Astrocyte of the spinal cord (primary cell): Measurements from ENCODE around the gene MATN1.
A peak's percentile ranks its signal among the peaks of the same experiment; 100 is the strongest.

ENCODE experiments used
- DNase-seq: peaks from one replicate; pipeline ENCODE4 v3.0.0; 2011; ENCODE audit warnings: low read depth, low spot score
- H3K4me3 ChIP-seq: 2 replicates; pipeline ENCODE4 v1.5.1; 2011; ENCODE audit warnings: low read depth, mild to moderate bottlenecking, low read length, moderate library complexity
- in situ Hi-C: cut with HindIII; loops from 2 replicates; pipeline ENCODE4 v1.10.0; 2017; ENCODE audit warnings: low sequenced_read_pairs
- TF ChIP-seq, protein P1 (sequence below): IDR thresholded peaks from 2 replicates; pipeline ENCODE4 v1.5.1; 2012; ENCODE audit warnings: low read depth, mild to moderate bottlenecking, low read length, inconsistent platforms

Gene MATN1

DNA sequence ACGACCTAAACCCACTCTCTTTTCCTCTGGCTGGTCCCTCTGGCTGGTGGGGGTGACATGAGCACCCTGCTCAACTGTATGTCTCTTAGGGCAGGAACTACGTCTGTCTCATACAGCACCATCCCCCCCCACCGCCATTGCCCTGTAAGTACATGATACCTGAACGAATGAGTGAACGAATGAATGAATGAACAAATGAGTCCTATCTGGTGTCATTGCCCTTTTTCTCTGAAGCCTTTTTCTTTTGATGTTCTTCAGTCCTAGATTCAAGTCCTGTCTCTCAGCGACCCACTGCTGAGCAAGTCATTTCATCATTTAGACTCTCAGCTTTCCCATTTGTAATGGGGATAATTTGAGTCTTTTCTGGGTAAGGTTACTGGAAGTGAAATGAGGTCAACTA is 10.8 kb downstream of the MATN1 start:
- TF ChIP-seq, protein P1, sequence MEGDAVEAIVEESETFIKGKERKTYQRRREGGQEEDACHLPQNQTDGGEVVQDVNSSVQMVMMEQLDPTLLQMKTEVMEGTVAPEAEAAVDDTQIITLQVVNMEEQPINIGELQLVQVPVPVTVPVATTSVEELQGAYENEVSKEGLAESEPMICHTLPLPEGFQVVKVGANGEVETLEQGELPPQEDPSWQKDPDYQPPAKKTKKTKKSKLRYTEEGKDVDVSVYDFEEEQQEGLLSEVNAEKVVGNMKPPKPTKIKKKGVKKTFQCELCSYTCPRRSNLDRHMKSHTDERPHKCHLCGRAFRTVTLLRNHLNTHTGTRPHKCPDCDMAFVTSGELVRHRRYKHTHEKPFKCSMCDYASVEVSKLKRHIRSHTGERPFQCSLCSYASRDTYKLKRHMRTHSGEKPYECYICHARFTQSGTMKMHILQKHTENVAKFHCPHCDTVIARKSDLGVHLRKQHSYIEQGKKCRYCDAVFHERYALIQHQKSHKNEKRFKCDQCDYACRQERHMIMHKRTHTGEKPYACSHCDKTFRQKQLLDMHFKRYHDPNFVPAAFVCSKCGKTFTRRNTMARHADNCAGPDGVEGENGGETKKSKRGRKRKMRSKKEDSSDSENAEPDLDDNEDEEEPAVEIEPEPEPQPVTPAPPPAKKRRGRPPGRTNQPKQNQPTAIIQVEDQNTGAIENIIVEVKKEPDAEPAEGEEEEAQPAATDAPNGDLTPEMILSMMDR: no peak

DNA sequence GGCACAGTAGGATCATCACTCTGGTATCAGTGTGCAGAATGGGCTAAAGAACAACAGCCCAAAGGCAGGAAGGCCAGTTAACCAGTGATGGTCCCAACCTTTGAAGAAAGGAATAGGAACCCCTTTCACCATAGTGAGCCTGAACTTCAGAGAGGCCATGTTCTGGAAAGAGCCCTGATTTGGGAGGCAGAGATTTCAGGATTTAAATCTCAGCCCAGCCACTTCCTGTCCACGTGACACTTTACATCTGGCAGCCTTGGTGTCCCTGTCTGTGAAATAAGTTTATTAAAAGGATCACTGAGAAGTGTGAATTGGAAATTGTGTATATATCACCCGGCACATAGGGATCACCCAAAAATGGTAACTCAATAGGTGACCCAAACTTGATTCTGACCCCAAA is 13.0 kb downstream of the MATN1 start:
- TF ChIP-seq, protein P1: no peak
- H3K4me3 ChIP-seq: no peak overlapping the region
- no peak for DNase-seq
- in situ Hi-C loops: no loop called here

More for the DNA sequence above, 10.8 kb downstream of the MATN1 start:
- DNase-seq: no peak
- in situ Hi-C loops: no loop called here
- H3K4me3 ChIP-seq: no peak overlapping the region

DNA sequence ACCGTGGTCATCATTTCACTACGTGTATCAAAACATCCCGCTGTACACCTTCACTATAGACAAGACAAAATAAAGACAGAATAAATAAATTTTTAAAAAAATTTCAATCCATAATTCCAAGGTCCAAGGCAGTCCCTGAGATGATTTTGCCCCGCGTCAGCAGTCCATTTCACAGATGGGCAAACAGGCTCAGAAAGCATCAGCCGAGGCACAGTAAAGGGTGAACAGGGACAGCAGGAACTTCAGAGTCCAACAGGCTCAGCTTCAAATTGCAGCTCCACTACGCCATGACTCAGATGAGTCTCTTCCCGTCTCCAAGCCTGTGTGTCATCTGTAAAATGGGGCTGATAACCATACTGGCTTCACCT is 15.0 kb downstream of the MATN1 start:
- in situ Hi-C loops: no loop called here
- no peak for DNase-seq
- TF ChIP-seq, protein P1: no peak
- H3K4me3 ChIP-seq: no peak overlapping the region

DNA sequence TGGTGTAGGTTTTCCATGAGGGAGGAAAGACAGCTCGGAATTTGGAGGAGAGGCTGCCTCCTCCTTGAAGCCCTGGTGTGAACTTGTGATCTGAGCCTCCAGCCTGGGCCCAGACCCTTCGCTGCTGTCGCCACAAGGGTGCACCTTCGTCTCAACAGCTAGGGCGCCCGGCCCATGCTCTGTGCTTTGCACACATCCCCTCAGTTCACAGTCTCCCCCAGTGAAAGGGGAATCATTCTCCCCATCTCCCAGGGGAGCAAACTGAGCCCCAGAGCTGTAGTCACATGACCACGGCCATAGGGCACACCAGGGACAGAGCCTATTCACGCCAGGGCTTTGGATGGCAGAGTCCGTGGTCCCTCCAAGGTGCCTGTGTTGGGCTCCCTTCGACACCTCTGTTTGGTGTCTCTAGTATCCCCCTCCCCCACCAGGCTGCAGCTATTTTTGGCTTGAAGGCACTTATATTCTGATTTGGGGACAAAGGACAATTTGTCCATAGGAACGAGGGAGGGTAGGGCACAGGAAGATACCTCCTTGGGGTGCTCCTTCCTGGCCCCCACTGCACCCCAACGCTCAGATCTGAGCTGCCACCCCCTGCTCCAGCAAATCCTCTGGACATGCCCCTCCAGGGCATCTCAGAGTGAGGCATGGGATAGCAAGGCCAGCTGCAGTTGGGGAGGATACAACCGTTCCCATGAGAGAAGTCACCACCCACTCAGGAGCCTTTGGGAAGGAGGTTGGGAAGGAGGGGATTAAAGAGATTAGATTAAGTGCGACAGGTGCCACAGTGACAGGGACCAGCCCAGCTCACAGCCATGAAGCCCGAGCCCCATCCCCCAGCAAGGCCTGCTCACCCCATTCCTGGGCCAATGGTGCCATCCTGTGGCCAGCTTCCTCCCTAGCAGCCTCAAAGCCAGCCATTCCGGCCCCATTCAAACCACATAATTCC is 15.7 kb downstream of the MATN1 start:
- TF ChIP-seq, protein P1: peak; percentile 82
- in situ Hi-C loops: no loop called here
- no peak overlapping the region for H3K4me3 ChIP-seq
- peak; percentile 52 for DNase-seq

DNA sequence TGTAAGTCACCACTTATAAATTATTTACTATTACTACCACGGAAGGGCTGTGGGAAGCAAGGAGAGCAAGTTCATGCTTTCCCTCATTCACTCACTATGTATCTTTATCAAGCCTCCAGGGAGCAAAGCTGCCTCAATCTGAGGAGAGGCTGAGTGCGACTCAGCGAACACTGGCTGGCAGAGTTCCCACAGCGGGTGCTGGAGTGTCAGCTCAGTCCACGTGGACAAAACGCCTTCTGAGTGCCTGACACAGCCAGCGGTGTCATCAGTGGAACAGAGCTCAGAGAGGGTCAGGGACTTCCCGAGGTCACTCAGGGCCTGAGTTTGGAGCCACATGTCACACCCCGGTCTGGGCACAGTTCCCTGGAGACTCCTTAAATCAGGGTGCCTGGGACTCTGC is 16.9 kb downstream of the MATN1 start:
- no peak for DNase-seq
- H3K4me3 ChIP-seq: no peak overlapping the region
- TF ChIP-seq, protein P1: no peak
- in situ Hi-C loops: no loop called here

DNA sequence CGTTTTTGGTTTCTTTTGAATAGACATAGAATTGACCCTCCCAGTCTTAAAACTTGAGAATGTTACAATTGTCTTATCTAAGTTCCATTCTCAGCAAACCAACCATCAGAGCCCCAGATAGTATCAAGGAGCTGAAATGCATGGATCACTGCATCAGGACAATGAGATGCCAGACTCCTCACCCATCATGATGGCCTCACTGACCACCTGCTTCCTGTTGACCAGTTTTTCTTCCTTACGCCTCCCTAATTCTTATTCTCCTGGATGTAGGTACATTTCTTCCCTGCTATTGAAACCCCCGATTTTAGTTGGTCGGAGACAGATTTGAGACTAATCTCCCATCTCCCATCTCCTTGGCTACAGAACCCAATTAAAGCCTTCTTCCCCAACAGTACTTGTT is 17.7 kb downstream of the MATN1 start:
- no peak for DNase-seq
- TF ChIP-seq, protein P1: no peak
- H3K4me3 ChIP-seq: no peak overlapping the region
- in situ Hi-C loops: no loop called here
